ENCODE results near the gene AP2A1. TPM values are rescaled to one million over a fixed set of nuclear protein-coding genes. Genes with fewer than 3 reads are reported as not detected.

AP2A1 gene
- total RNA-seq, 1 donor, result 92.0 TPM

DNA sequence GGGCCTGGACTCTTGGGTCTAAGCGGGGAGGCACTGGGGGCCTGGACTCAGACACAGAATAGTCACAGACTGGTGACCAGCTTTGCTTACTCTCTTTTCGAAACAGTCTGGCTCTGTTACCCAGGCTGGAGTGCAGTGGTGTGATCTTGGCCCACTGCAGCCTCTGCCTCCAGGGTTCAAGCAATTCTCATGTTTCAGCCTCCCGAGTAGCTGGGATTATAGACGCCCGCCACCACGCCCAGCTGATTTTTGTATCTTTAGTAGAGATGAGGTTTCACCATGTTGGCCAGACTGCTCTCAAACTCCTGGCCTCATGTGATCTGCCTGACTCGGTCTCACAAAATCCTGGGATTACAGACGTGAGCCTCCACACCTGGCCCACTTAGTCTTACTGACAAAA lies 62.4 kb downstream of the AP2A1 start:
- TF ChIP-seq, protein P1, sequence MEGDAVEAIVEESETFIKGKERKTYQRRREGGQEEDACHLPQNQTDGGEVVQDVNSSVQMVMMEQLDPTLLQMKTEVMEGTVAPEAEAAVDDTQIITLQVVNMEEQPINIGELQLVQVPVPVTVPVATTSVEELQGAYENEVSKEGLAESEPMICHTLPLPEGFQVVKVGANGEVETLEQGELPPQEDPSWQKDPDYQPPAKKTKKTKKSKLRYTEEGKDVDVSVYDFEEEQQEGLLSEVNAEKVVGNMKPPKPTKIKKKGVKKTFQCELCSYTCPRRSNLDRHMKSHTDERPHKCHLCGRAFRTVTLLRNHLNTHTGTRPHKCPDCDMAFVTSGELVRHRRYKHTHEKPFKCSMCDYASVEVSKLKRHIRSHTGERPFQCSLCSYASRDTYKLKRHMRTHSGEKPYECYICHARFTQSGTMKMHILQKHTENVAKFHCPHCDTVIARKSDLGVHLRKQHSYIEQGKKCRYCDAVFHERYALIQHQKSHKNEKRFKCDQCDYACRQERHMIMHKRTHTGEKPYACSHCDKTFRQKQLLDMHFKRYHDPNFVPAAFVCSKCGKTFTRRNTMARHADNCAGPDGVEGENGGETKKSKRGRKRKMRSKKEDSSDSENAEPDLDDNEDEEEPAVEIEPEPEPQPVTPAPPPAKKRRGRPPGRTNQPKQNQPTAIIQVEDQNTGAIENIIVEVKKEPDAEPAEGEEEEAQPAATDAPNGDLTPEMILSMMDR (IDR thresholded peaks at IDR 0.05; ENCODE audit: insufficient read depth, low read depth, low read length), result no peak
- no peak for DNase-seq (ENCODE audit: low read depth)
- H3K4me3 ChIP-seq (ENCODE audit: low read depth, low read length), result no peak overlapping the region

- no peak overlapping the region for H3K4me3 ChIP-seq (ENCODE audit: low read depth, low read length)
- no peak for DNase-seq (ENCODE audit: low read depth)
- TF ChIP-seq, protein P1 (IDR thresholded peaks at IDR 0.05; ENCODE audit: insufficient read depth, low read depth, low read length), result no peak
Observed at GRCh38 chr19:49829721-49830120, 62.9 kb downstream of the AP2A1 start.

GRCh38 chr19:49830766-49831165 lies 64.0 kb downstream of the AP2A1 start:
- H3K4me3 ChIP-seq (ENCODE audit: low read depth, low read length), result no peak overlapping the region
- no peak for DNase-seq (ENCODE audit: low read depth)
- TF ChIP-seq, protein P1 (IDR thresholded peaks at IDR 0.05; ENCODE audit: insufficient read depth, low read depth, low read length), result no peak

DNA sequence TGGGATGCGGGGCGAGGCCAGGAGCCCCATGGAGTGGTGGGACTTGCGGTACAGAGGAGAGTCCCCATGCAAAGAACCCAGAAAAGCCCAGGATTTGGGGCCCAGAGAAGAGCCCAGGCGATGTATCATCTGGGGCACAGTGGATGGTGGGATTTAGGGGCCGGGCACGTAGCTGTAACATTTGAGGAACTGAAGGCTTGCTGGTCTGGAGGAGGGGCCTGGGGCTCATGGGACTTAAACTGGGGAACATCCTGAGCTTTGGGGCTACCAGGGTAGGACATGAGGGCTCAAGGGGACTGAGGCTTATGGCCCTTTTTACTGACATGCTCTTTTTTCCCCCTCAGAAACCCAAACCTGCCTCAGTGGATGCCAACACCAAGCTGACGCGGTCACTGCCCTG lies 64.8 kb downstream of the AP2A1 start:
- no peak for DNase-seq (ENCODE audit: low read depth)
- TF ChIP-seq, protein P1 (IDR thresholded peaks at IDR 0.05; ENCODE audit: insufficient read depth, low read depth, low read length), result no peak
- no peak overlapping the region for H3K4me3 ChIP-seq (ENCODE audit: low read depth, low read length)

DNA sequence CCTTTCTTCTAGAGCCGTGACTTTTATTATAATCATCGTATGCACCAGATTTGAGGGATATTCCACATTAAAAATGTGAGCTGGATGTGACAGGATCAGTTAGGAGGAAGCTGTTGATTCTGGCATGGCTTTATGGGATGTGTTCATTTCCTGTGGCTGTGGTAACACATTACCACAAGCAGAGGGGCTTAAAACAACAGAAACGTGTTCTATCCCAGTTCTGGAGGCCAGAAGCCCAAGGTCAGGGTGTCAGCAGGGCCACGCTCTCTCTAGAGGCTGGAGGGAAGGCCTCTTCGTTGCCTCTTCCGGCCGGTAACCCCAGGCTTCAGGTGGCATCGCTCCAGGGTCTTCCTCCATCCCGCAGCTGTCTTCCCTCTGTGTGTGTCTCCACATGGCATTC lies 65.8 kb downstream of the AP2A1 start:
- TF ChIP-seq, protein P1 (IDR thresholded peaks at IDR 0.05; ENCODE audit: insufficient read depth, low read depth, low read length), result no peak
- no peak for DNase-seq (ENCODE audit: low read depth)
- no peak overlapping the region for H3K4me3 ChIP-seq (ENCODE audit: low read depth, low read length)

GRCh38 chr19:49833599-49833998 lies 66.8 kb downstream of the AP2A1 start:
- no peak overlapping the region for H3K4me3 ChIP-seq (ENCODE audit: low read depth, low read length)
- no peak for DNase-seq (ENCODE audit: low read depth)
- TF ChIP-seq, protein P1 (IDR thresholded peaks at IDR 0.05; ENCODE audit: insufficient read depth, low read depth, low read length), result no peak

DNA sequence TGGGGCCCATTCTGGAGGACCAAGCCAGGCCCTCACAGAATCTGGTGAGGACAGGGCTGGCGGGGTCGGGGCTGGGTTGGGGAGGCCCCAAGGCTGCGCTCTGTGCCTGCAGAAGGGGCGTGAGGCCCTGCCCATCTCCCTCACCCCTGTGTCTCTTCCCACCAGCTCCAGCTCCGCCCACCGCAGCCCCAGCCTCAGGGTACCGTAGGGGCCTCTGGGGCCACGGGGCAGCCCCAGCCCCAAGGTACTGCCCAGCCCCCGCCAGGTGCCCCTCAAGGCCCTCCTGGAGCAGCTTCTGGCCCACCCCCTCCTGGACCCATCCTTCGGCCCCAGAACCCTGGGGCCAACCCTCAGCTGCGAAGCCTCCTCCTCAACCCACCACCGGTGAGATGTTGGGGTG lies 68.8 kb downstream of the AP2A1 start:
- H3K4me3 ChIP-seq (ENCODE audit: low read depth, low read length), result no peak overlapping the region
- TF ChIP-seq, protein P1 (IDR thresholded peaks at IDR 0.05; ENCODE audit: insufficient read depth, low read depth, low read length), result no peak
- no peak for DNase-seq (ENCODE audit: low read depth)
